H1 (cell line): Measurements from ENCODE around the gene MAPRE3. TPM values are rescaled to one million over a fixed set of nuclear protein-coding genes. Genes with fewer than 3 reads are reported as not detected.

Source experiments
- CTBP2 ChIP-seq: IDR thresholded peaks from 2 replicates; pipeline ENCODE4 v1.7.0; 2011; ENCODE audit warnings: borderline replicate concordance, mild to moderate bottlenecking, moderate library complexity, mixed read lengths, low read length; ENCODE audit not compliant: insufficient read depth, insufficient read length
- HDAC2 ChIP-seq, 2 experiments: fragments of 300-600 bp in 1 of 2; sonication (generic) in 1 of 2; IDR thresholded peaks; 2 replicates each; pipeline ENCODE4 v1.6.1; 2011 to 2012; ENCODE audit warnings: low read depth in 2 of 2, low read length in 2 of 2, mild to moderate bottlenecking in 2 of 2, moderate library complexity in 2 of 2, borderline replicate concordance in 1 of 2, inconsistent platforms in 1 of 2
- KDM1A ChIP-seq: fragments of 200-600, 300-600 bp; sonication (generic); IDR thresholded peaks from 2 replicates; pipeline ENCODE4 v1.7.1; 2016; ENCODE audit warnings: mild to moderate bottlenecking, low read length, borderline replicate concordance
- NANOG ChIP-seq: IDR thresholded peaks from 2 replicates; pipeline ENCODE4 v1.6.1; 2011; ENCODE audit warnings: low read length, low read depth, mild to moderate bottlenecking, inconsistent platforms; ENCODE audit not compliant: insufficient read depth, poor library complexity, severe bottlenecking
- RBBP5 ChIP-seq: IDR thresholded peaks from 2 replicates; pipeline ENCODE4 v1.7.1; 2012; ENCODE audit warnings: low read depth, mild to moderate bottlenecking, inconsistent platforms, low read length, moderate library complexity, borderline replicate concordance
- SIX5 ChIP-seq: IDR thresholded peaks from 2 replicates; pipeline ENCODE4 v1.6.1; 2011; ENCODE audit warnings: mild to moderate bottlenecking, low read depth, low read length
- polyA plus RNA-seq, 7 experiments: library from polyadenylated mRNA; depleted of rRNA in 3 of 7; stranded (reverse) in 5 of 7; unstranded in 2 of 7; fragments of >200 nt in 5 of 7; fragments of 200-250 nt in 2 of 7; gene quantifications; 1 replicate in 5 of 7; 2 replicates in 1 of 7; 4 replicates in 1 of 7; pipeline versions ENCODE4 v1.2.1 to v1.2.3, GENCODE V29; 2011 to 2013; ENCODE audit warnings: missing spikeins in 2 of 7, mixed read lengths in 2 of 7
- total RNA-seq: library from RNA; stranded (reverse); fragmentation: NEBNext Ultra II Directional; extraction: Animal tissue kit (Norgen Biotek cat#: 25700); gene quantifications from 2 replicates; pipeline ENCODE4 v1.2.1, GENCODE V29; 2021
- TF ChIP-seq, protein P1 (sequence below): IDR thresholded peaks from 2 replicates; pipeline ENCODE4 v1.6.1; 2011; ENCODE audit warnings: low read depth, mild to moderate bottlenecking, low read length; ENCODE audit not compliant: insufficient read depth

MAPRE3 gene
- total and polyA plus RNA-seq, 2 of the 8 experiments (the other 6 are each of a cell fraction or from before 2014, with no cell fraction given) = 4.9 to 6.6 TPM

DNA sequence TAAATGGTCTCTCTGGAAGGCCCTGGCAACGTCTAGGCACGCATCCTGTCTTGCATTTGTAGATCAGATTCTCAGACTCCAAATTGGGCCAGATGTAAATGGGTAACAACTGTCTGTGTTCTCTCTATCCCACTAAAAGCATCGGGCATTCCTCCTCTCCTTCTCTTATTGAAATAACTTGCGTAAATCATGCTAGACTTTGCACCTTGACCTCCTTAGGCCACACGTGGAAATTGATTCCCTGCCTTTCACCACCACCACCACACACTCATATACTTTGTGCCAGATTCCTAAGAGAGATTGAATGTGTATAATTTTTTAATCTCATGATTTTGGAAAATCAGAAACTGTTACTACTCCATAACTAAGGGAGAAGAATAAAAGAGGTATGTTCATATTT is 21.3 kb downstream of the MAPRE3 start (continued):
- no peak for TF ChIP-seq HDAC2 (IDR thresholded peaks at IDR 0.05; ENCODE audit: borderline replicate concordance in 1 of 2, low read depth in 2 of 2, low read length in 2 of 2)
- TF ChIP-seq RBBP5 = no peak
- TF ChIP-seq SIX5 = no peak
- TF ChIP-seq, protein P1, sequence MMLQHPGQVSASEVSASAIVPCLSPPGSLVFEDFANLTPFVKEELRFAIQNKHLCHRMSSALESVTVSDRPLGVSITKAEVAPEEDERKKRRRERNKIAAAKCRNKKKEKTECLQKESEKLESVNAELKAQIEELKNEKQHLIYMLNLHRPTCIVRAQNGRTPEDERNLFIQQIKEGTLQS = no peak
- TF ChIP-seq NANOG = no peak
- TF ChIP-seq CTBP2 = no peak
- TF ChIP-seq KDM1A = no peak
